ENCODE results near the gene INSIG1.

INSIG1 gene

DNA sequence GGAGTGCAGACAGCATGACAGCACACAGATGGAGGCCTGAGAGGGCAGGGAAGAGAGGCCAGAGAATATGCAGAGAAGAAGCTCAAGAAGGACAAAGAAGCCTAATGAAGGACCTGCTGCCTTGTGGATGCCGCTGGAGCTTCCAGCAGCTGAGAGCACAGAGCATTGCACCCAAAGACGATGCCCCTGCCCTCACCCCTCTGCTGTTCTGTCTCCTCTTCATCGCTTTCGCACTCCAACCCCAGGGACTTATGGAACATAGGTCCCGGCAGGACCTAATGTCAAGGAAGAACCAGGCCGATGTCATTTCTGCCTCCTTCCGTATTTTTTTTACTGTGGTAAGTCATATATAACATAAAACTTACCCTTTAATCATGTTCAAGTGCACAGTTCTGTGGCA is 12.3 kb upstream of the INSIG1 start:
- no peak for DNase-seq (ENCODE audit: low read depth in 2 of 2)

DNA sequence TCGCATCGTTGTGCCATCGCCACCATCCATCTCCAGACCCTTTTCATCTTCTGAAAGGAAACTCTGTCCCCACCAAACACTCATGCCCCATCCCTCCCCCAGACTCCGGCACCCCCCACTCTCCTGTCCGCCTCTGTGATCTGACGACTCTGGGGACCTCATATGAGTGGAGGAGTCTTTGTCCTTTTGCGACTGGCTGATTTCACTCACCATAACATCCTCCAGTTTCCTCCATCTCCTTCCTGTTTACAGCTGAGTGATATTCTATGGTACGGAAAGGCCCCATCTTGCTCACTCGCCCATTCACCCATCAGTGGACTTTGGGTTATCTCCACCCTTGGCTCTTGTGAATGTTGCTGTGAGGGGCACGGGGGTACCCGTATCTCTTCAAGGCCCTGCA is 11.8 kb upstream of the INSIG1 start:
- DNase-seq (ENCODE audit: low read depth in 2 of 2), result no peak

DNA sequence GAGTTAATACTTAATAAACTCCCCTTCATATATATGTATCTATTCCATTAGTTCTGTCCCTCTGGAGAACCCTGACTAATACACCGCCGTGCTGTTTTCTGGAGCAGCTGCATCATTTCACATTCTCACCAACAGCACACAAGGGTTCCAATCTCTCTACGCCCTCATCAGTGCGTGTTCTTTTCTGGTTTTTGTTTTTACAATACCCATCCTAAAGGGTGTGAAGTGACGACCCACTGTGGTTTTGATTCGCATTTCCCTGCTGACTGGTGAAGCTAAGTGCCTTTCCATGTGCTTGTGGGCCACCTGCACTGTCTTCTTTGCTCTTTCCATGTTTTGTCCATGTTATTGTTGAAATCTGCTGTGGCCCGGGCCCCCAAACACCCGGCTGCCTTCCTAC is 11.0 kb upstream of the INSIG1 start:
- DNase-seq (ENCODE audit: low read depth in 2 of 2), result no peak

DNA sequence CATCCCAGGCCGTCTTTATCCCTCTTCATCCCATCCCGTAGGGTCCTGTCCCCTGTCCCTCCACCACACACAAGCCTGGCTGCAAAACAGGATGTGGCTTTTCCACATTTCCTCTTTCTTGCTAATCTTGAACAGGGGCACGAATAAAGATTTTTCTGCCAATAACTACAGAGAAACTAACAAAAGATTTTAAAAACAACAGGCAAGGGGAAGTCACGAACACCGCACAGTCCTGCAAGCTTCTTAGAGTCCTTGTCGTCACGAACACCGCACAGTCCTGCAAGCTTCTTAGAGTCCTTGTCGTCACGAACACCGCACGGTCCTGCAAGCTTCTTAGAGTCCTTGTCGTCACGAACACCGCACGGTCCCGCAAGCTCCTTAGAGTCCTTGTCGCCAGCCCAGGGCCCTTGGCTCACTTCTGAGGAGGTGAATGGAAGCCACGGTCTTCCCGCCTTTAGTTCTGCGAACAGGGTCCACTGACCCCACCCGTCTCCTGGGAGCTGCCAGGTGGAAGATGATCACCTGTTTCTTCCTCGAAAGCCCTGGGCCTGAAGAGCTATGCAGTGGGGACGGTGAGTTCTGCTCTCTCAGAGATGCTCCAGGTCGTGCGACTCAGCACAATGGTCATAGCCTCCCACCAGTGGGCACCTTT is 10.3 kb upstream of the INSIG1 start:
- DNase-seq (ENCODE audit: low read depth in 2 of 2), result no peak

DNA sequence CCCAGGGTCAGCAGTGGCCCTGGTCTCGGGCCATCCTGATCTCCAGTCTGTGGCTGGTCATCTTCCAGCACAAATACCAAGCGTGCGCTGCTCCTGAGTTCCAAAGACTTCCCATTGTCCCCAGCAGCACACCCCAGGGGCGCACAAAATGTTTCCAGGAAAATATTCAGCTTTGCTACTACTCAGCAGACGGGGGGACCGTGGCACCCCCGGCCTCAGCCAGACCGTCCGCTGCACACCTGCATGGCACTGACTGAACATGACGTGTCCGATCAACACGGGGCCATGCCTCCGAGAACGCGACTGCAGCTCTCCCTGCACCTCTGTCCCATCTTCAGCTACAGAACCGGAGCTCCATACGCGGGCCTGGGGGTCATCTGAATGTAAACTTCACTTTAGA is 9.6 kb upstream of the INSIG1 start:
- DNase-seq (ENCODE audit: low read depth in 2 of 2), result no peak

DNA sequence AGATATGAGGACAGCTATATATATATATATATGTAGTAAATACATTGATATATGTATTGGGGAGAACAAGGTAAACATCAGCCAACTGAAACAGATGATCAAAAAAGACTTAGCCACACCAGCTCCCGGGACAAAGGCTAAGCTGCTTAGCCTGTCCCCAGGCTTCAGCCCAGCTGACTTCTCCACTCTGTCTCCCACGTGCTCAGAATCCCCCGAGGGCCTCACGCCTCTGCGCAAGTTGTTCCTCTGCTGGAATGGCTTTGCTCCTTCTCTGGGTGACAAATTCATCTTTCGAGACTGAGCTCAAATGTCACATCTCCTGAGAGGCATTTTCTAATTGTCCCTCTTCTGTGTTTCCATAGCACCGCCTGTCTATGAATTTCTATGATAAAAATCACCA is 8.6 kb upstream of the INSIG1 start:
- DNase-seq (ENCODE audit: low read depth in 2 of 2), result no peak

DNA sequence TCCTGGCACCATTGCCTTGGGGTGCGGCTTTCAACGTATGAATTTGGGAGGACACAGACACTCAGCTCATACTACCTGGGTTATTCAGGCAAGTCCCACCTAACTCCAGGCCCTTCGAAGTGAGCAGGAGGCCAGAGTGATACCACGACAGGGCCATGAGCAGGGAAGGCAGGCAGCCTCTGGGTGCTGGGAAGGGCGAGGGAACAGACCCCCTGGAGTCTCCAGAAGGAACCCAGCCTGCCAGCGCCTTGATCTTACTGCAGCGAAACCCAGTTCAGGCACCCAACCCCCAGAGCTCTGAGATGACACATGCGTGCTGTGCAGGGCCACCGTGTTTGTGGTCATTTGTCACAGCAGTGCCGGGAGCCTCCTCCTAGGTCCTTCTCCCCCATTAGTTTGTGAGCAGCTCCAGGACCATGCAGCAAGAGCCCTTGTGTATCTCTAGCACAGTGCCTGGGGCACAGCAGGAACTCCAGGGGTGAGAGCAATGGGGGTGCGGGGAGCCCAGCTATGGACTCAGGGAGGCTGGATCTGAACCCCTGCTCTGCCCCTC is 7.7 kb upstream of the INSIG1 start:
- DNase-seq (ENCODE audit: low read depth in 2 of 2), result no peak

DNA sequence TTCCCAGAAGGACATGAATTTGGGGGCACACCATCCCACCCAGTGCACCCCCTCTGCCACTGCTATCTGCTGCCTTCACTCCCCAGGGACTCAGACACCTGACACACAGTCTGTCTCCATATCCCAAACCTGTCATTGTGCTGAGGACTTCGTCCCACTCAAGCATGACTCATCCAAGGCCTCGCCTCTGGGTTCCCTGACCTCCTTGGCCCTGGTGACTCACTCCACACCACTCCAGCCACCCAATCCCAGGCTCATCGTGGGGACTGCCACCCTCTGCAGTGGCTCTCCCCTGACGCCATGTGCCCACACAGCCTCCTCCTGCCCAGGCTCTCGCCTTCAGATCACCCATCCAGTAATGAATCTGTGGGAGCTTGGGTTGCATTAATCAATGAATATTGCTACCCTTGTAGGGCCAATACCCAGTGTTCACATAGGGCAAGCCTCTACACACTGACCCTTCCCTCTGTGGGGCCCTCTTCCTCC is 6.6 kb upstream of the INSIG1 start:
- peak in 1 of 2 donors; percentile 10 for DNase-seq (ENCODE audit: low read depth in 2 of 2)

DNA sequence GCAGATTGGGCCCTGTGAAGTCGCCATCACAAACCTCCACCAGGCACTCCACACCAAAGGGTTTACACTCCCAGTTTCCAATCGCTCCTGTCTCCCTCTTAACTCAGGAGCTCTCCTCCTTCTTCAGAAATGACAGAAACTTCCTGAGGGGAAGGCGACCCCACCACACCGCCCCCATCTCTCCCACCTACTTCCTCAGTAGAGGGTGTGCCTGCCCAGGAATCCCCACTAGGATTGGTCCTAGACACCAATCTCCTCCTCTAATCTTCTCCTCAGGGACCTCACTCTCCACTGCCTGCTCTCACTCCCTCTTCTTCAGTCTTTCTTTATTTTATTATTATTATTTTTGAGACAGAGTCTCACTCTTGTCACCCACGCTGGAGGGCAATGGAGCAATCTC is 5.9 kb upstream of the INSIG1 start:
- DNase-seq (ENCODE audit: low read depth in 2 of 2), result no peak

DNA sequence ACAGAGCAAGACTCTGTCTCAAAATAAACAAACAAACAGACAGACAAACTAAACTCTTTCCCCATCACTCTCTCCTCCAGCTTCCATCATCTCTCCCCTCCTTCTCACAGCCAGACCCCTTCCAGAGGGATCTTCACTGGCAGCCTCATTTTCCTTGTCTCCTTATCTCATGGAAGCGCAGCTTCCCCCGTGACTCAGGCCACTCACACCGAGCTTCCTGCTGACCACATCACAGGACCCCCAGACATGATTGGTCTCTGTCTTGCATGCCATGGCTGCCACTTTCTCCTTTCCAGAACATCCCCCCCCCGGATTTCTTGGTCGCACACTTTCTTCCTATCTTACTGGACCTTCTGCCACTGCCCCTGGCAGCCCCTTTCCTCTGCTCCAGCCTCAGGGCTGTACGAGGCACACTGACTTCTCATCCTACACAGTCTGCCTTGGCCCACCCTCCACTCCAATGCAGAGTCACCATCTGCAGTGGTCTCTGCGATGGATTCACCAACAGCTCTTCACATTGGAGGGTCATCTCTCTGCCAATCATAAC is 4.9 kb upstream of the INSIG1 start:
- no peak for DNase-seq (ENCODE audit: low read depth in 2 of 2)

DNA sequence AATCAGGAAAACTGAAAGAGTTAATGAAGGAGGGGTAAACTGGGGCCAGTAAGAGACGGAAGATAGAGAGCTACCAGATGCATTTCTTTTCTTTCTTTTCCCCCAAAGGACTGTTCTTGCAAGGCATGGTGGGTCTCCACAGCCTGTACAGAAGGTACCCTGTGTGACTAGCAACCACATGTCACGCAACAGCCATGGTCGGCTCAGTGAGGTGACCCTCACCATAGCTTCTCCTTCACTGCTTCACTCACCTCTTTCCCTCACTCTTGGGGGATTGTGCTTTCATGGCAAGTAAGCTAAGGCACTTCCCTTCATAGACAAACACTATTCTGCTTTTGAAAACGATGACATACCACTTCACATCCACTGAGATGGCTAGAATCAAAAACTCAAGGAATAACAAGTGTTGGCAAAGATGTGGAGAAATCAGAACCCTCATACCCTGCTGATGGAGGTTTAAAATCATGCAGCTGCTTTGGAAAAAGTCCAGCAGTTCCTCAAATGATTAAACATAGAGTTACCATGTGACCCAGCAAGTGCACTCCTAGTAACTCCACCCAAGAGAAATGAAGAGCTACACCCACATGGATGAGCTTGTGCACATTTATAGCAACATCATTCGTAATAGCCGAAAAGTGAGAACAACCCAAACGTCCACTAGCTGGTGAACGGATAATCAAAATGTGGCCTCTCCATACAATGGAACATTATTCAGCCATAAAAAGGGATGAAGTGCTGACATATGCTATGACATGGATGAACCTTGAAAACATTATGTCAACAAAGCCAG is 3.8 kb upstream of the INSIG1 start:
- no peak for DNase-seq (ENCODE audit: low read depth in 2 of 2)

DNA sequence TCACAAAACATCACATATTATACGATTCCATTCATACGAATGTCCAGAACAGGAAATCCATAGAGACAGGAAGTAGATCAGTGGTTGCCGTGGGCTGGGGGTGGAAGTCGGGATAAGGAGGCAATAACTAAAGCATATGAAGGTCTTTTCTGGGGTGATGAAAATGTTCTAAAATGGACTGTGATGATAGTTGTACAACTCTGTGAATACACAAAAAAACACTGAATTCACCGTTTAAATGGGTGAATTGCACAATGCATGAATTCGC is 3.2 kb upstream of the INSIG1 start:
- DNase-seq (ENCODE audit: low read depth in 2 of 2), result no peak

DNA sequence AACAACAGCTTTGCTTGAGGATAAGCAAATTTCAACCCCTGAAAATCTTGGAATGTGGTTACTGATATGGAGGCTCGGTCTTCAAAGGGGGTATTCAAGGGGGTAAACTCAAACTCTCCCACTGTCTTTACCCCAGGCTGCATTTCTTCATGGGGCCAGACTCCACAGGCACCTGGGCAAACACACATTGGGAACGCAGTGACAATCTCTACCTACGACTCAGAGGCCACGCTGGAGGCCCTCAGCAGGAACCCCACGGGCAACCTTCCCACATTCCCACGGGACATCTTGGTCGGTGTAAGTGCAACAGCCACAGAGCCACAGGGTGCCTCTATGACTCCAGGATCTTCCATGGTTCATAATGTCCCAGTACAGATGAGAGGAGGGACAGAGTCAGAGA is 2.2 kb upstream of the INSIG1 start:
- DNase-seq (ENCODE audit: low read depth in 2 of 2), result no peak

DNA sequence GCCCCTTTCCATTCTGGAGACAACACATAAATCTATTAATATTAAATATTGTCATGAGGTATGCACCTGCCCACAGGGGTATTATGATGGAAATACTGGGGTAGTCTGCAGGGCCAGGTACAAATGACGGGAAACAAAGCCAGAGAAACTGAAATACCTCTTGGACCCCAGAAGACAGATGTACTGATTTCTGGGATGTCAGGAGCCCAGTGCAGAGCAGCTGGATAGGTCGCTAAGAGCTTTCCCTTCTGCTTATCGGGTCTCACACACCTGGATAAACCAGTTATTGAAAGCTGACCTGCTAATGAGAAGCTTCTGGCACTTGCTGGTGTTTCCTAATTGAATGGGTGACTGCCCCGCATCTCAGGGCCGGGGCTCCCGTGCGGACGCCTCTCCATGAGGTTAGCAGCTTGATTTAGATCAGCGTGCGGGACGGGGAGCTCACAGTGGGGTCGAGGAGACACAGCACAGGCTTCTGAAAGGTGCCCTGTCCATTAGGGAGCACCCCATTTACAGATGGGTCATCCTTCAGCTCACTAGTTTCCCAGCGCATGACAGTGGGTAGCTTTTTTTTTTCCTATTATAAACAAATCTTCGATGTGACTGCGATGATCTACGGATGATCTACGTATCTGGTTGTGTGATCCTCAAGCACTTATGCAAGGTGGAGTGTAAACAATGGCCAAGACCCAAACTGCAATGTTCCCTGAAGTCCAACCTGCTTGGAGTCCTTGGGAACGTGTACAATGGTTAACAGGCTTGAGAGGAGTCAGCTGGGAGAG is 1.5 kb upstream of the INSIG1 start:
- no peak for DNase-seq (ENCODE audit: low read depth in 2 of 2)

DNA sequence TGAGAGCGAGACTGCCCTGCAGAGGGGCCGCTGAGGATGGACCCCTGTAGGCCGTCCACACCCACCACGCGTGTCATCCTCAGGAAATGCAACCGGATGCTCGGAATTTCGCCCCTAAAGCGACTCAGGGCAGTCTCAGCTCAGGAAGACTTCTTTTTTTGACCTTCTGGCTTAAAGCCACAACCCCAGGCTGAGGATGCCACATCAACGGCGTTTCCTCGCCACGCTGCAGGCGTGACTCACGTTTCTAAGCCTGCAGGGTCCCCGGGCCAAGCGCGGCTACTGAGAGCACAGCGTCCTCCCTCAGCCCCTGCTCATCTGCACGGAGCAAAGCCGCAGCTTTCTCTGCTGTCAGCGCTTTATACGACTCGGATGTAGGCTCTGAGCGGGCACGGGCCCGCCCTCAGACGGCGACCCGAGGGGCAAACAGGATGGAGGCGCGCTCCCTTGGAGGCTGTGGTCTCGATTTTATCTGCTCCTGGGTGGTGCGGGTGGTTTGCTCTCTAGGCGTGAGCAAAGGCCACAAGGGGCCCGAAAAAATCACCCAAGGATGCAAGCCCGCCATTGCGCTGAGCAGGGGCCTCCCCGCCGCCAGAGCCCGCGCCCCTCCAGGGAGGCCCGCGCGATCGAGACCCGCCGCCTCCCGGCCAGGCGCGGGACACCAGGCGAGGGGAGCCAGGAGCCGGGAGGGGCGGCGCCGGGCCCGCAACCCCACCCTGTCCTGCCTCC is 726 bp upstream of the INSIG1 start:
- DNase-seq (ENCODE audit: low read depth in 2 of 2), result peak; percentile 77 to 80

DNA sequence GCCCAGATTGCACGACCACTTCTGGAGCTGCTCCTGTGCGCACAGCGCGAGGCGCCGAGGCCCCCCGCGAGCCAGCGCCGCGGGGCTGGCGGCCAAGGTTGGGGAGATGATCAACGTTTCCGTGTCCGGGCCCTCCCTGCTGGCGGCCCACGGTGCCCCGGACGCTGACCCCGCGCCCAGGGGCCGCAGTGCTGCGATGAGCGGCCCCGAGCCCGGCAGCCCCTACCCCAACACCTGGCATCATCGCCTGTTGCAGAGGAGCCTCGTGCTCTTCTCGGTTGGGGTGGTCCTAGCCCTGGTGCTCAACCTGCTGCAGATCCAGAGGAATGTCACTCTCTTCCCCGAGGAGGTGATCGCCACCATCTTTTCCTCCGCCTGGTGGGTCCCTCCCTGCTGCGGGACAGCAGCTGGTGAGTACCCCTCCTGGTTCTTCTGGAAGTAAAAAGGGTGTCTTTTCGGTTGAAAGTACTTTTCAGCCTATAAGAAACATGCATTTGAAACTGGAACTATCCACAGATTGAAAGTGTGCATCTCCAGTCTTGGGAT is 683 bp downstream of the INSIG1 start:
- no peak for DNase-seq (ENCODE audit: low read depth in 2 of 2)

DNA sequence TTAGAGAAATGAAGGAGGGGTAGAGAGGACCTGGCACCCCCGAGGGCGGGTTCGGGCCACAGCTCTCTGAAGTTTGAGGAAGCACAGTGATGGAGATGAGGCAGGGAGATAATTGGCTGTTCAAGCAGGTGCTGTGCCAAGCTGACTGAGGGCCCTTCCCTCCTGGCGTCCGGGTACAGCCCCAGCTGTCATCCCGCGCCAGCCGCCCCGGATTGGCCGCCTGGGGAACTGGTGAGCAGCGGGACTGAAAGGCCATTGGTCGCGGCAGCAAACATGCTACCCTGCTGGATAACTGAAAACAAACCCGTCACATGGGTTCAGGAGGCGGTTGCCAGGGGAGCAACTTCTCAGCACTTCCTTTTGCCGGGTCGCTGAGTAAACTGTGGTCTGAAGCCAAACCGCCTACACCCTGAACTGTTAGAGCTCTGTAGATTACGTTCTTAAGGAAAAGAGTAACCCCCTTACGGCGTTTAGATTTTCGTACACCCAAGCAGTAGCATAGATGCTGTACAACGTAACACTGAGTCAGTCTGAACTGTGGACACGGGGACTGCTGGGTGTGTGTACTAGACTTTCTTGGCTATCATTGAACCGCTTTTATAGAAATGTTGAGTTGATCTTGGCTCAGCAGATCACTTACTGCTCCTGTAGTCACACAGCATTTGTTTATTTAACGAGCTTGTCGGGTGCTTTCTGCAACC is 1.3 kb downstream of the INSIG1 start:
- peak; percentile 90 to 92 for DNase-seq (ENCODE audit: low read depth in 2 of 2)

DNA sequence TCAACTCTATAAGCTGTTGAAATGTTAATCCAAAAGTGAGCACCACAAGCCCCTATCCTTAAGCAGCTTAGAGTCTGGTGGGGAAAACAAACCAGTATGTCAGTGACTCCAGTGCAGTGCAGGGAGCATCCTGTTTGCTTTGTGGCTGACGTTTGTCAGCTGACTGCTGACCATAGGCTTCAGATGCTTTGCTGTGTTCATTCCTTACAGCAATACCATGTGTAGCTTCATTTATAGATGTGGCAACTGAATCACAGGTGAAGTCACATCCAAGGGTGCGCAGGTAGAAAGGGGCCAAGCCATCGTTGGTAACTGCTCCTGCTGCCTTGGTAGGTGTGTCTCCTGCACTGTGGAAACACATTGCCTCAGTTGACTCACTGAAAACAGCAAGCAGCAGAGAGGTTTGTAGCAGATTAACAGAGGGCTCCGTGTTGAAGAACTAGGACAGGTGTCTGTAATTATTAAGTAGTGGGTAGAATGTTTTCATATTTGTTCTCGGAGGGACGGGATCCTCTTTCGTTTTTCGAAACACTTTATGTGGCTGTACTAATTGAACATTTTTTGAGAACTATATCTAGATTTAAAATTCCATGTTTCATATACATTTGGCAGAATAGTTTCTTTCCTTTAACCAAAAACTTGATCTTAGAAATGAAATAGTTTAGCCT is 2.0 kb downstream of the INSIG1 start:
- no peak for DNase-seq (ENCODE audit: low read depth in 2 of 2)

DNA sequence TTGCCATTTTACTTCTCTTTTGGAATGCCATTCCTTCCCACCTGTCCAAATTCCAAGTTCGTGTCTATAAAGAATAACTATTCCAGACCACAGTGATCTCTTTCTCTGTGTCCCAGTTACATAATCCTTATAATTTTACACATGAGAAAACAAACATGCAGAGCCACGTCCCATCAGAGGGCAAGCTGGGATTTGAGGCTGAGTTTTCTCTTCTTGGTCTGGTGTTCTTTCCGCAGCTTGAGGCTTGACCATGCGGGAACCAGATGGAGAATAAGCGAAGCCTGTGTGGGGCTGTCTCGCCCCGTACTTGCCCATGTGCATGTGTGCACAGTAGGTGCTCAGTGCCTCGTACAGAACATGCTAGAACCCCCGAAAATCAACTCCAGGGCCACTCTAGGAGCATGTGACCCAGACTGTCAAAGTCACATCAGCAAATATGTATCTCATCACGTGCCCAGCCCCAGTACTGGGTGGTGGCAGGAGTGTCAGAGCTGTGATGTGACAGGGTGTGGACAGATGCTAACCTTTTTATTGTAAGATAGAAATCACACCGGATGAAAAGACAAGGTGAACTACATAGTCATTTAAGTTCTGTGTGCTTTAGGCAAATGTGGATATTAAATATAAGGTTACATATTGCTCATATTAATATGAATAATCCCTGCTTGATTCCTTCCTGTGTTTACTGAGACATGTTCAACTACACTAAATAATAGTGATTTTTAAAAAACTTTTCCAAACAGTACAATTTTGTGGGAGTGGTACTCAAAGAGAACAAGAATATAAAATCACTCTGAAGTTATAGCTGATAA is 3.2 kb downstream of the INSIG1 start:
- no peak for DNase-seq (ENCODE audit: low read depth in 2 of 2)
